NCI-H82 treated with DMSO at 0.1 percent for 48 hours (cell line): Measurements from ENCODE around the gene ZNF358.
A peak's percentile ranks its signal among the peaks of the same experiment; 100 is the strongest.

Experiments used
- DNase-seq: peaks from one replicate; lab custom pipeline; 2025; ENCODE audit not compliant: unreplicated experiment; lab: John Stamatoyannopoulos, UW

Gene ZNF358

GRCh38 chr19:7519361-7520130, 3.6 kb downstream of the ZNF358 start:
- no peak for DNase-seq

- DNase-seq: no peak
These were observed 4.5 kb downstream of the ZNF358 start for GRCh38 chr19:7520131-7521051.

GRCh38 chr19:7521551-7522071, 5.7 kb downstream of the ZNF358 start:
- DNase-seq: no peak

- DNase-seq: peak; percentile 80
These were observed 6.4 kb downstream of the ZNF358 start, which contains the start of gene MCOLN1 for GRCh38 chr19:7522072-7522922. MCOLN1 (plus strand) TSS chr19:7522624; CDS start chr19:7522751, 127 bp downstream.

- DNase-seq: no peak
These were observed 7.2 kb downstream of the ZNF358 start for GRCh38 chr19:7522923-7523667.

GRCh38 chr19:7524523-7524922, 8.6 kb downstream of the ZNF358 start:
- no peak for DNase-seq

GRCh38 chr19:7524992-7525739, 9.3 kb downstream of the ZNF358 start:
- no peak for DNase-seq

- no peak for DNase-seq
These were observed 10.4 kb downstream of the ZNF358 start for GRCh38 chr19:7526059-7526929.

- DNase-seq: no peak
These were observed 11.8 kb downstream of the ZNF358 start for GRCh38 chr19:7527516-7528191.

- DNase-seq: no peak
These were observed 12.3 kb downstream of the ZNF358 start for GRCh38 chr19:7528192-7528519.

- no peak for DNase-seq
These were observed 12.8 kb downstream of the ZNF358 start for GRCh38 chr19:7528522-7529245.

- no peak for DNase-seq
These were observed 13.3 kb downstream of the ZNF358 start for GRCh38 chr19:7529246-7529600.

- DNase-seq: no peak
These were observed 13.9 kb downstream of the ZNF358 start for GRCh38 chr19:7529610-7530490.

- DNase-seq: no peak
These were observed 17.5 kb downstream of the ZNF358 start for GRCh38 chr19:7533281-7533885.

- peak; percentile 56 for DNase-seq
These were observed 18.1 kb downstream of the ZNF358 start for GRCh38 chr19:7533925-7534480.
